A673 (cell line): ENCODE results near the gene RBM20.

ENCODE experiments used
- EZH2 ChIP-seq: fragments of 200-600 bp; sonication (generic); IDR thresholded peaks from 2 replicates; pipeline ENCODE4 v1.6.1; 2017; ENCODE audit warnings: borderline replicate concordance, low read depth, mild to moderate bottlenecking, mixed read lengths, antibody characterized with exemption, low read length; ENCODE audit not compliant: poor library complexity, severe bottlenecking
- TF ChIP-seq, protein P1 (sequence below): fragments of 300-800, 200-600 bp; sonication (generic); conservative IDR thresholded peaks from 2 replicates; pipeline ENCODE4 v1.5.1; 2017; ENCODE audit warnings: low read depth, mild to moderate bottlenecking, antibody characterized with exemption, low read length, moderate library complexity, mixed read lengths

DNA sequence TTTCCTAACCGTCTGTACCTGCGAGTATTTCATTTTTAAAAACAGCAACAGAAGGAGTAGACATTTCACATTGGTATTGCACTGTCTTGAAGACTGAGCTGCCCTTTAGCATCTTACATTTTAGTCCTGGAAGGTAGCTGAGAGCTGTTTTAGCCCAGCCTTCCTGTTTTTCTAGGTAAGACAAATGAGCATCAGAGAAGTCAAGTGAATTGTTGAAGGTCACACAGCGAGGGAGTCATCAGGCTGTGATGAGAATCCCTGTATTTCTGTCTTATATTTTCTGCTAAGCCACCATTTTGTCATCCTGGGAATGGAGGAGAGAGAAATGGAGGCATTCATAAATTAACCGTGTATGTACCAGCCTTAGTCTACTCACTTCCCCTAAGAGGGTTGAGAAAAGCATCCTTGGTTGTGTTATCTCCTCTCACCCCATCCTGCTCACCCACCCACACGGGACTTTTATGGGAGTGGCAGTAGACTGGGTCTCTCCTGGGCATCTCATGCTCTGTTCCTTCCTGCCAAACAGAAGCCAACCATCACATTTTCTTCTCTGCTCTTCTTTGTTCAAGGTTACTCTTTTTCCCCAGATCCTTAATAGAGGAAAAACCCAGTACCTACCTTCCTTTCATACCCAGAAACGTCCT, 8.5 kb downstream of the RBM20 start:
- TF ChIP-seq, protein P1, sequence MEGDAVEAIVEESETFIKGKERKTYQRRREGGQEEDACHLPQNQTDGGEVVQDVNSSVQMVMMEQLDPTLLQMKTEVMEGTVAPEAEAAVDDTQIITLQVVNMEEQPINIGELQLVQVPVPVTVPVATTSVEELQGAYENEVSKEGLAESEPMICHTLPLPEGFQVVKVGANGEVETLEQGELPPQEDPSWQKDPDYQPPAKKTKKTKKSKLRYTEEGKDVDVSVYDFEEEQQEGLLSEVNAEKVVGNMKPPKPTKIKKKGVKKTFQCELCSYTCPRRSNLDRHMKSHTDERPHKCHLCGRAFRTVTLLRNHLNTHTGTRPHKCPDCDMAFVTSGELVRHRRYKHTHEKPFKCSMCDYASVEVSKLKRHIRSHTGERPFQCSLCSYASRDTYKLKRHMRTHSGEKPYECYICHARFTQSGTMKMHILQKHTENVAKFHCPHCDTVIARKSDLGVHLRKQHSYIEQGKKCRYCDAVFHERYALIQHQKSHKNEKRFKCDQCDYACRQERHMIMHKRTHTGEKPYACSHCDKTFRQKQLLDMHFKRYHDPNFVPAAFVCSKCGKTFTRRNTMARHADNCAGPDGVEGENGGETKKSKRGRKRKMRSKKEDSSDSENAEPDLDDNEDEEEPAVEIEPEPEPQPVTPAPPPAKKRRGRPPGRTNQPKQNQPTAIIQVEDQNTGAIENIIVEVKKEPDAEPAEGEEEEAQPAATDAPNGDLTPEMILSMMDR: no peak
- no peak for TF ChIP-seq EZH2
